Transverse colon (tissue), 4 donors: Measurements from ENCODE around the gene NPFF. TPM values are rescaled to one million over a fixed set of nuclear protein-coding genes. Genes with fewer than 3 reads are reported as not detected.
"Not testable (repeated sequence)": the region's sequence is repeated elsewhere in the genome, so short reads cannot be mapped to it uniquely, and the experiment has no call there.

Experiments
- DNase-seq: peaks from one replicate; pipeline ENCODE4 v3.0.0-alpha.2; 2019
- H3K27ac ChIP-seq, 4 donors: fragments of 200-600 bp; sonication (generic); 2 replicates each; pipeline ENCODE4 v1.5.1; 2016 to 2018; ENCODE audit warnings: inconsistent platforms in 4 of 4
- H3K27me3 ChIP-seq: fragments of 200-600 bp; sonication (generic); 2 replicates; pipeline ENCODE4 v1.5.1; 2017; ENCODE audit warnings: inconsistent platforms
- H3K36me3 ChIP-seq, 4 donors: fragments of 200-600 bp; sonication (generic); 2 replicates each; pipeline ENCODE4 v1.5.1; 2017 to 2019; ENCODE audit warnings: inconsistent platforms in 4 of 4
- H3K4me1 ChIP-seq, 4 donors: fragments of 200-600 bp; sonication (generic); 2 replicates each; pipeline ENCODE4 v1.5.1; 2017 to 2020; ENCODE audit warnings: inconsistent platforms in 4 of 4
- H3K4me3 ChIP-seq, 4 donors: fragments of 200-600 bp; sonication (generic); 1 replicate in 1 of 4; 2 replicates in 3 of 4; pipeline versions ENCODE4 v1.5.1 to v1.6.1; 2017 to 2019; ENCODE audit warnings: inconsistent platforms in 4 of 4
- H3K9me3 ChIP-seq, 2 donors: fragments of 200-600 bp; sonication (generic); 2 replicates each; pipeline ENCODE4 v1.5.1; 2017 to 2019; ENCODE audit warnings: inconsistent platforms in 2 of 2
- CTCF ChIP-seq, 5 experiments: fragments of 200-600 bp in 3 of 5; fragments of 450-650 bp in 2 of 5; sonication (generic) in 3 of 5; IDR thresholded peaks; 1 replicate in 2 of 5; 2 replicates in 3 of 5; pipeline ENCODE4 v1.5.1; 2016 to 2017; ENCODE audit warnings: antibody characterized with exemption in 5 of 5, inconsistent platforms in 3 of 5, mild to moderate bottlenecking in 2 of 5, moderate library complexity in 1 of 5
- EP300 ChIP-seq: sonication (generic); formaldehyde crosslinking; IDR thresholded peaks from one replicate; pipeline ENCODE4 v1.6.1; 2017; ENCODE audit warnings: antibody characterized with exemption, low read depth
- POLR2A ChIP-seq: fragments of 450-650 bp; IDR thresholded peaks from one replicate; pipeline ENCODE4 v1.6.1; 2016; ENCODE audit warnings: antibody characterized with exemption, mild to moderate bottlenecking, moderate library complexity
- POLR2AphosphoS5 ChIP-seq, 3 donors: sonication (generic); formaldehyde crosslinking; IDR thresholded peaks; one replicate each; pipeline ENCODE4 v1.6.1; 2016; ENCODE audit warnings: antibody characterized with exemption in 3 of 3
- WGBS, 2 donors: methylation state at CpG; one replicate each; pipeline ENCODE4 v1.1.5; 2018; ENCODE audit warnings: low coverage in 1 of 2; 5-methylcytosine and 5-hydroxymethylcytosine counted together
- in situ Hi-C, 4 donors: fragments of 200-750 bp; cut with MboI; loops; one replicate each; pipeline versions ENCODE4 v1.15.0 to v1.15.1; 2017; ENCODE audit warnings: low sequenced_read_pairs in 3 of 4, low pct_ligation_motif_present in 1 of 4, low pct_unique_long_range_greater_than_20kb in 1 of 4
- intact Hi-C: fragments of 100-400 bp; cut with DNase I; formaldehyde crosslinking; loops from one replicate; pipeline ENCODE4 v1.15.1; 2023; ENCODE audit warnings: low total_unique reads
- total RNA-seq, 4 donors: library from RNA; depleted of rRNA; stranded (reverse); fragments of >200 nt; gene quantifications; one replicate each; pipeline ENCODE4 v1.1.0, GENCODE V29; 2016

Gene NPFF
- total RNA-seq, 4 donors from 2014 or later = not detected

DNA sequence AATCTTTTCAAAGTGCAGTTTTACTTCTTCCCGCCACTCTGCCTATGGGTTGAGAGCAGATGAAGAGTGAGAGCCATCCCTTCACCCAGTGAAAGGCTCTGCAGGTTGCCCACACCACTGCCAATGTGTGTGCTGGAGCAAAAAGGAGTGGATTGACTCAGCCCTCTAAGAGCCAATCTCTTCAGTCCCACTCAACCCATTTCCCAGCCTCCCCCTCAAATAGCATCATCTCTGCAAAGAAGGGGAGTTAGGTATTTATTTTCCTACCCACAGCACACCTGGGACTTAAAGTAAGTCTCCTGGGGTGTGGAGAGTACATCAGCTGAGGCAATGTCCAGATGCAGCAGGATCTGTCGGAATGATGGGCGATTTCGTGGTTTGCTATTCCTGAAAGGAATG is 23.3 kb downstream of the NPFF start:
- peaks cover 0 to 26% (median 7%) of the 10 kb centered on the region in 4 donors for H3K36me3 ChIP-seq
- H3K27ac ChIP-seq = peak overlapping the region in 1 of 4 donors; percentile 1
- H3K27me3 ChIP-seq = no peaks in the 10 kb centered on the region
- DNase-seq = no peak
- intact Hi-C loops (no loop called here), in situ Hi-C loops (no loop called here)
- no peak for TF ChIP-seq CTCF (IDR thresholded peaks at IDR 0.05)
- TF ChIP-seq POLR2AphosphoS5 (IDR thresholded peaks at IDR 0.05) = no peak
- no peak for TF ChIP-seq POLR2A
- no peak for TF ChIP-seq EP300
- peaks cover 0 to 11% (median 7%) of the 10 kb centered on the region in 4 donors for H3K4me1 ChIP-seq
- H3K4me3 ChIP-seq = no peak overlapping the region
- WGBS, 2 donors = 95 to 100% methylated on average over 2 to 4 of the region's 4 CpGs
- H3K9me3 ChIP-seq = no peaks in the 10 kb centered on the region

DNA sequence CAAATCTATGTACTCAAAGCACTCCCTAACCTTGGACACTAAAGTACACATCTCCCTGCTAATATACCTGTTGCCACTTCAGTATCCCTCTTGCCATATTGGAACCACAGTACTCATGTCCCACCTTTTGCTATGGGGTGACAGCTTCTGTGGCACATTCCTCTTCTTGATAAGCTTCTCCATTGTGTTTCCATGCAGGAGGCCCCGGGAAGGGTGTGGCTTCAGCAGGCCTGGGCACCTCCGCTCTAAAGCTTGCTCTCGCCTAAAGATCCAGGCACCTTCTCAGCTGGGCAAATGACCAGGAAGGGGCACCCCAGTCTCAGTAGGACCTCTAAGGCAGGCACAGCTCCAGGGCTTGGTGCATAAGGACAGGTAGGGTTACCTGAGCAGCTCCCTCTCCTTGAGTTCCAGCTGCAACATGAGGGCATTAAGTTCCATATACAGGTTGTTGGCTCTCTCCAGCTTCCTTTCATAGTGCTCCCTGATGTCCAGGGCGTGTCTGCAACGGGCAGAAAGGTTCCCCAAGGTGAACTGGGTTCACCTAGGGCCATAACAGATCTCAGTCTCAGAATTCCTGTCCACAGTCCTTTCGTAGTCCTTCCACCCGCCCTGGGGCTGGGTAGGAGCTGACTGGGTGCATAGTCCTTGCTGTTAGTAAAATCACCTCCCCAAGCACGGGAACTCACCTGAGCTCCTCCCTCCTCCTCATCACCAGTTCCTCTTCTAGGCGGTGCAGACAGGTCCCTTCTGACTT is 23.9 kb downstream of the NPFF start:
- Histone ChIP-seq H3K27ac (peak overlapping the region in 3 of 4 donors; percentile 2 to 56 (median 47)), H3K9me3 (no peaks in the 10 kb centered on the region), H3K27me3 (no peaks in the 10 kb centered on the region), H3K4me1 (peaks cover 0 to 11% (median 7%) of the 10 kb centered on the region in 4 donors), H3K36me3 (peaks cover 0 to 30% (median 10%) of the 10 kb centered on the region in 4 donors), H3K4me3 (no peak overlapping the region)
- intact Hi-C loops = no loop called here
- DNase-seq = peak; percentile 44
- WGBS, 2 donors = 59% methylated on average over 9 of the region's 9 CpGs; no CpG with 5 or more reads in 1 of the 2 donors
- no peak for TF ChIP-seq EP300
- no peak for TF ChIP-seq POLR2A
- peak in 2 of 3 donors; percentile 33 to 35 for TF ChIP-seq POLR2AphosphoS5 (IDR thresholded peaks at IDR 0.05)
- TF ChIP-seq CTCF (IDR thresholded peaks at IDR 0.05) = no peak
- in situ Hi-C loops = no loop called here

- Histone ChIP-seq H3K36me3 (peaks cover 0 to 34% (median 13%) of the 10 kb centered on the region in 4 donors), H3K4me3 (no peak overlapping the region), H3K4me1 (peaks cover 0 to 12% (median 9%) of the 10 kb centered on the region in 4 donors), H3K27me3 (no peaks in the 10 kb centered on the region), H3K9me3 (no peaks in the 10 kb centered on the region), H3K27ac (peak overlapping the region in 2 of 4 donors; percentile 44 to 56)
- WGBS, 2 donors = 60 to 88% methylated on average over 1 to 18 of the region's 18 CpGs
- TF ChIP-seq POLR2AphosphoS5 (IDR thresholded peaks at IDR 0.05) (peak in 1 of 3 donors; percentile 7), EP300 (no peak), CTCF (IDR thresholded peaks at IDR 0.05) (no peak), POLR2A (no peak)
- in situ Hi-C loops (no loop called here), intact Hi-C loops (no loop called here)
- DNase-seq = no peak
Observed at GRCh38 chr12:53482626-53483168, 24.6 kb downstream of the NPFF start.

GRCh38 chr12:53481939-53482586 is 25.2 kb downstream of the NPFF start:
- Histone ChIP-seq H3K4me1 (peaks cover 0 to 12% (median 9%) of the 10 kb centered on the region in 4 donors), H3K27ac (no peak overlapping the region), H3K36me3 (peaks cover 0 to 37% (median 15%) of the 10 kb centered on the region in 4 donors), H3K4me3 (no peak overlapping the region), H3K27me3 (no peaks in the 10 kb centered on the region), H3K9me3 (no peaks in the 10 kb centered on the region)
- DNase-seq = no peak
- WGBS, 2 donors = 78 to 97% methylated on average over 5 to 9 of the region's 9 CpGs
- intact Hi-C loops = no loop called here
- in situ Hi-C loops = no loop called here
- TF ChIP-seq POLR2AphosphoS5 (IDR thresholded peaks at IDR 0.05) = peak in 1 of 3 donors; percentile 1
- TF ChIP-seq EP300 = no peak
- no peak for TF ChIP-seq POLR2A

DNA sequence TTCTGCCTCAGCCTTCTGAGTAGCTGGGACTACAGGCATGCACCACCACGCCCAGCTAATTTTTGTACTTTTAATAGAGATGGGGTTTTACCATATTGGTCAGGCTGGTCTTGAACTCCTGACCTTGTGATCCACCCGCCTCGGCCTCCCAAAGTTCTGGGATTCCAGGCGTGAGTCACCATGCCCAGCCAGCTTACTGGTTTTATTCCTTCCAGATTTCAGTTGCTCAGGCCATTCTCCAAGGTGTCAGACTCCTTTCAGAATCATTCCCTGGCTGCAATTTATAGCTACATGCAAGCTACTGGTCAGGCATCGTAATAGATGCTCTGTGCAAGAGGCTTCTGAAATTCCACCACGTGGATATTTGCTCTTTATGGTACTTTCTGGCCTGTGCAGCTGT is 25.8 kb downstream of the NPFF start:
- intact Hi-C loops, H3K27me3 ChIP-seq: not testable (repeated sequence)

More for the DNA sequence above, 25.8 kb downstream of the NPFF start:
- H3K9me3 ChIP-seq, H3K4me3 ChIP-seq, in situ Hi-C loops, H3K27ac ChIP-seq, DNase-seq: not testable (repeated sequence)
- H3K36me3 ChIP-seq = peaks cover 0 to 43% (median 18%) of the 10 kb centered on the region in 4 donors
- peaks cover 0 to 12% (median 9%) of the 10 kb centered on the region in 4 donors for H3K4me1 ChIP-seq
- 48 to 64% methylated on average over 2 to 6 of the region's 6 CpGs for WGBS, 2 donors
